Upper lobe of left lung (tissue), 6 donors: ENCODE results near the gene CTU1. TPM values are rescaled to one million over a fixed set of nuclear protein-coding genes. Genes with fewer than 3 reads are reported as not detected.

Experiments
- ATAC-seq, 2 donors: fragments of 200-7000 bp; cut with Tn5 transposase; one replicate each; pipeline ENCODE4 v1.9.1; 2022; ENCODE audit warnings: mild to moderate bottlenecking in 2 of 2, moderate library complexity in 2 of 2; ENCODE audit not compliant: low FRiP score in 2 of 2
- DNase-seq, 2 donors: peaks; one replicate each; pipeline ENCODE4 v3.0.0-alpha.2; 2019 to 2020
- H3K27ac ChIP-seq, 4 donors: fragments of 200-600 bp; sonication (generic); one replicate each; pipeline ENCODE4 v1.5.1; 2016 to 2019
- H3K27me3 ChIP-seq, 4 donors: fragments of 200-600 bp; sonication (generic); one replicate each; pipeline ENCODE4 v1.5.1; 2017 to 2019
- H3K36me3 ChIP-seq, 4 donors: fragments of 200-600 bp; sonication (generic); one replicate each; pipeline ENCODE4 v1.5.1; 2016 to 2019
- H3K4me1 ChIP-seq, 4 donors: fragments of 200-600 bp; sonication (generic); one replicate each; pipeline ENCODE4 v1.5.1; 2018 to 2019
- H3K4me3 ChIP-seq, 4 donors: fragments of 200-600 bp; sonication (generic); one replicate each; pipeline ENCODE4 v1.5.1; 2017 to 2019; ENCODE audit warnings: mild to moderate bottlenecking in 2 of 4, moderate library complexity in 1 of 4
- H3K9me3 ChIP-seq, 4 donors: fragments of 200-600 bp; sonication (generic); one replicate each; pipeline ENCODE4 v1.5.1; 2018 to 2019
- EP300 ChIP-seq, 4 donors: sonication (generic); formaldehyde crosslinking; IDR thresholded peaks; one replicate each; pipeline ENCODE4 v1.5.1; 2017; ENCODE audit warnings: antibody characterized with exemption in 4 of 4, control low read depth in 2 of 4
- POLR2A ChIP-seq, 4 donors: fragments of 450-650 bp; IDR thresholded peaks; one replicate each; pipeline ENCODE4 v1.5.1; 2016 to 2017; ENCODE audit warnings: antibody characterized with exemption in 4 of 4, mild to moderate bottlenecking in 2 of 4
- POLR2AphosphoS5 ChIP-seq, 2 donors: sonication (generic); formaldehyde crosslinking; IDR thresholded peaks; one replicate each; pipeline ENCODE4 v1.5.1; 2017; ENCODE audit warnings: antibody characterized with exemption in 2 of 2
- WGBS, 2 donors: methylation state at CpG; one replicate each; pipeline ENCODE4 v1.1.5; 2017 to 2018; 5-methylcytosine and 5-hydroxymethylcytosine counted together
- total RNA-seq, 6 donors: library from RNA; depleted of rRNA in 4 of 6; stranded (reverse); fragments of >200 nt in 4 of 6; gene quantifications; one replicate each; pipeline versions ENCODE4 v1.1.0 to v1.2.1, GENCODE V29; 2016 to 2021
- TF ChIP-seq, protein P1 (sequence below), 6 experiments: fragments of 450-650 bp in 4 of 6; fragments of 200-600 bp in 2 of 6; sonication (generic) in 2 of 6; IDR thresholded peaks; one replicate each; pipeline ENCODE4 v1.5.1; 2016 to 2019; ENCODE audit warnings: antibody characterized with exemption in 6 of 6
- donor health status: DM: no; HTN: no; CAD: no; lungs with moderate emphysema.
- donor health status: DM: no; HTN: yes; CAD: no; lungs with severe emphysema.

CTU1 gene
- total RNA-seq, 6 donors from 2014 or later: 9.5 to 23.0 (median 15.1) TPM

DNA sequence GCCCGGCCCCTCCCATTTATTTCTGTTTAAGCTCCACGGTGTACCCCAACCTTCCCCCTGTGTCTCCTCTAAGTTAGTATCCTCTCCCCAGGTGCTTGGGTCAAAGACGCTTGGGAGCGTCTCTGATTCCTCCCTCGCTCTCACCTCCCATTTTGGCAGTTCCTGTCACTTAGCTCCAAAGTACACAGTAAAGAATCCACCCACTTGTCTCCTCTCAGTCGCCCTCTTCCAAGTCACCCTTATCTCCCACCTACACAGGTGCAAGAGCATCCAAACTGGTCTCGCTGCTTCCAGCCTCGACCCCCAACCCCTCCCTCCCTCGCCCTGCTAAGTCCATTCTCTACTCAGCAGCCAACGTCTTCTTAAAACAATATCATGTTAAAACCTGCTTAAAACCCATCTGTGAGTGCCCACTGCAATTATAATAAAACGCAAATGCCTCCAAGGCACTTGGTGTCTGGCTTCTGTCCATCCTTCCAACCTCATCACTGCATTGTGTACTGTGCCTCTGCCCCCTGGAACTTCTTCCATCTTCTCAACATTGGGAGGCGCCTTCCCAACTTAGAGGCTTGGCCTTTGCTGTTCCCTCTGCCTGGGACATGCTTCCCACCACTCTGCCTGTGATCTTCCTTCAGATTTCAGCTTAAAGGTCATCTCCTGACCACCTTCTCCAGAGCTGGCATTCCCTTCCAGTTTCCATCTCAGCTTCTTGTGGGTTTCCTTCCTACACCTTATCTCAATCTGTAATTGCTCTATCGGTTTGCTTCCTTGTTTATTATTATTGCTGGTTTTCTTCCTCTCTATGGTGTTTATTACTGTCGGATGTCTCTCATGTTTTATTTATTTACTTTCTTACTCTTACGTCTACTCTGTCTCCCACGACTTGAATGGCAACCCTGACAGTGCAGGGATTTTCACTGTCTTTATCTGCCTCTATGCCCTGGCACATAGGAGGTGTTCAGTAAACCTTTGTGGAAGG lies 16.0 kb downstream of the CTU1 start:
- ATAC-seq: no peak
- 53 to 56% methylated on average over 16 of the region's 16 CpGs for WGBS, 2 donors
- no peaks in the 10 kb centered on the region for H3K27me3 ChIP-seq
- no peak overlapping the region for H3K27ac ChIP-seq
- no peaks in the 10 kb centered on the region for H3K9me3 ChIP-seq
- no peak overlapping the region for H3K4me3 ChIP-seq
- H3K4me1 ChIP-seq: peaks cover 0 to 10% (median 3%) of the 10 kb centered on the region in 4 donors
- DNase-seq: no peak
- TF ChIP-seq POLR2AphosphoS5 (IDR thresholded peaks at IDR 0.05) (no peak), POLR2A (IDR thresholded peaks at IDR 0.05) (no peak), EP300 (IDR thresholded peaks at IDR 0.05) (no peak)
- TF ChIP-seq, protein P1, sequence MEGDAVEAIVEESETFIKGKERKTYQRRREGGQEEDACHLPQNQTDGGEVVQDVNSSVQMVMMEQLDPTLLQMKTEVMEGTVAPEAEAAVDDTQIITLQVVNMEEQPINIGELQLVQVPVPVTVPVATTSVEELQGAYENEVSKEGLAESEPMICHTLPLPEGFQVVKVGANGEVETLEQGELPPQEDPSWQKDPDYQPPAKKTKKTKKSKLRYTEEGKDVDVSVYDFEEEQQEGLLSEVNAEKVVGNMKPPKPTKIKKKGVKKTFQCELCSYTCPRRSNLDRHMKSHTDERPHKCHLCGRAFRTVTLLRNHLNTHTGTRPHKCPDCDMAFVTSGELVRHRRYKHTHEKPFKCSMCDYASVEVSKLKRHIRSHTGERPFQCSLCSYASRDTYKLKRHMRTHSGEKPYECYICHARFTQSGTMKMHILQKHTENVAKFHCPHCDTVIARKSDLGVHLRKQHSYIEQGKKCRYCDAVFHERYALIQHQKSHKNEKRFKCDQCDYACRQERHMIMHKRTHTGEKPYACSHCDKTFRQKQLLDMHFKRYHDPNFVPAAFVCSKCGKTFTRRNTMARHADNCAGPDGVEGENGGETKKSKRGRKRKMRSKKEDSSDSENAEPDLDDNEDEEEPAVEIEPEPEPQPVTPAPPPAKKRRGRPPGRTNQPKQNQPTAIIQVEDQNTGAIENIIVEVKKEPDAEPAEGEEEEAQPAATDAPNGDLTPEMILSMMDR (IDR thresholded peaks at IDR 0.05): no peak
- no peaks in the 10 kb centered on the region for H3K36me3 ChIP-seq

DNA sequence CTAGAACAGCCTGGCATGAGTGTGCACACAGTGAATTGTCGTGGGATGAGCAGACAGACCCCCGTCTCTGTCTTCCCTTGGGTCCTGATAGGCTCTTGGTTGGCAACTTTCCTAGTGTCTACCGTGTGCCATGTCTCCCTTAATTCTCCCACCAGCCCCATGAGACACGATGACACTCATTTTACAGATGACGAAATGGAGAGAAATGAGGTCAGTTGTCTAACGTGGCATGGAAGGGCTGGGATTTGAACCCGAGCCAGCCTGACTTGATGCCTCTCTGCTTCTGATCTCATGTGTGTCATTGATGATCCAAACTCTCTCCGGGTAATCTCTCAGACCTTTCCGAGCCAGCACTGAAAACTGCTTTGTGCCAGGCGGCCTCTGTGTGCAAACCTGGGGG lies 17.1 kb downstream of the CTU1 start:
- WGBS, 2 donors: 87 to 88% methylated on average over 10 of the region's 10 CpGs
- no peak for DNase-seq
- TF ChIP-seq, protein P1 (IDR thresholded peaks at IDR 0.05): no peak
- TF ChIP-seq EP300 (IDR thresholded peaks at IDR 0.05): no peak
- TF ChIP-seq POLR2A (IDR thresholded peaks at IDR 0.05): no peak
- TF ChIP-seq POLR2AphosphoS5 (IDR thresholded peaks at IDR 0.05): no peak
- Histone ChIP-seq H3K36me3 (no peaks in the 10 kb centered on the region), H3K27ac (no peak overlapping the region), H3K4me3 (no peak overlapping the region), H3K4me1 (peaks cover 0 to 6% (median 3%) of the 10 kb centered on the region in 4 donors), H3K27me3 (no peaks in the 10 kb centered on the region), H3K9me3 (no peaks in the 10 kb centered on the region)
- ATAC-seq: no peak

DNA sequence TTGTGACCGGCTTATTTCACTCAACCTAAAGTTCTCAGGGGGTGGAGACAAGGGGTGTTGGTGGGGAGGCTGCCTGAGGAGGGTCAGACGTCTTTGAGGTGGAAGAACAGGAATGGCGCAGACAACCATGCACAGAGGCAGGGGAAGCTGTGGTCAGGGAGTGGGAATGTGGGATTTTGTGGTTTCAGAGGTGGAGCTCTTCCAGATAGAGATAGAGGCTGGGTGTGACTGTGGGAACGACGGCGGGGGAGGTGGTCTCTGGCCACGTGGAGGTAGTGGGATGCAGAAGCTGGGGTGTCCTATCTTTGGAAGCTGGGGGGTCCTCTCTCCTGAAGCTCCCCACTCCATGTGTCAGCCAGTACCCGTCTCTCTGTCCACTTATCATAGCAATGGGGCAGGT lies 17.7 kb downstream of the CTU1 start:
- H3K36me3 ChIP-seq: no peaks in the 10 kb centered on the region
- H3K4me3 ChIP-seq: no peak overlapping the region
- peaks cover 0 to 6% (median 3%) of the 10 kb centered on the region in 4 donors for H3K4me1 ChIP-seq
- ATAC-seq: no peak
- no peaks in the 10 kb centered on the region for H3K9me3 ChIP-seq
- DNase-seq: no peak
- H3K27me3 ChIP-seq: no peaks in the 10 kb centered on the region
- H3K27ac ChIP-seq: peak overlapping the region in 2 of 4 donors; percentile 16 to 26
- WGBS, 2 donors: 51 to 63% methylated on average over 8 of the region's 8 CpGs
- TF ChIP-seq, protein P1 (IDR thresholded peaks at IDR 0.05): no peak
- TF ChIP-seq POLR2A (IDR thresholded peaks at IDR 0.05): no peak
- TF ChIP-seq POLR2AphosphoS5 (IDR thresholded peaks at IDR 0.05): no peak
- no peak for TF ChIP-seq EP300 (IDR thresholded peaks at IDR 0.05)

DNA sequence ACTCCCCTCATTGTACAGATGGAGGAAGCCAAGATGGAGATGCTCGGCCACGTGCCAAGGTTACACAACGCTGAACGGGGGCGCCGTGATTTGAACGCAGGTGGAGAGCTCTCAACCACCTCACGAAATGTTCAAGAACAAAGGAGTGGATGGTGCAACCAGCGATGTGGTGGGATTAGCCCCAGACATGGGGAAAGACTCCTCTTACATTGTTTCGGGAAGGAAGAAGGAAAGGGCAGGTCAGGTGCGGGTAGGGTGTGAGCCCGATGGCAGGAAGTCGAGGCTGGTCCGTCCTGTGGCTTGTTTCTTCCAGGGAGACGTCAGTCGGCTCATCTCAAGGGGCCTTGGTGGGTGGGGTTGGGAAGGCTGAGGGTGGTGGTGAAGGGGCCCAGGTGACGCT lies 18.4 kb downstream of the CTU1 start:
- H3K27ac ChIP-seq: peak overlapping the region in 2 of 4 donors; percentile 16 to 26
- H3K4me1 ChIP-seq: peaks cover 0 to 2% (median under 1%) of the 10 kb centered on the region in 4 donors
- DNase-seq: peak in 1 of 2 donors; percentile 57
- no peak for ATAC-seq
- no peaks in the 10 kb centered on the region for H3K36me3 ChIP-seq
- 55 to 68% methylated on average over 17 of the region's 17 CpGs for WGBS, 2 donors
- no peaks in the 10 kb centered on the region for H3K9me3 ChIP-seq
- no peaks in the 10 kb centered on the region for H3K27me3 ChIP-seq
- peak; percentile 15 to 35 for TF ChIP-seq POLR2AphosphoS5 (IDR thresholded peaks at IDR 0.05)
- TF ChIP-seq EP300 (IDR thresholded peaks at IDR 0.05): peak in 3 of 4 donors; percentile 3 to 88 (median 44)
- TF ChIP-seq POLR2A (IDR thresholded peaks at IDR 0.05): no peak
- TF ChIP-seq, protein P1 (IDR thresholded peaks at IDR 0.05): no peak
- H3K4me3 ChIP-seq: no peak overlapping the region
